HepG2 (cell line): ENCODE results near the gene GFRA1. TPM values are rescaled to one million over a fixed set of nuclear protein-coding genes. Genes with fewer than 3 reads are reported as not detected.

Experiments
- ASH2L ChIP-seq: fragments of 300-600, 200-600 bp; sonication (generic); IDR thresholded peaks from 2 replicates; pipeline ENCODE4 v1.7.0; 2017; ENCODE audit warnings: low read depth, mild to moderate bottlenecking, moderate library complexity, mixed read lengths, low read length; ENCODE audit not compliant: insufficient read length
- ATF3 ChIP-seq: sonication (generic); formaldehyde crosslinking; IDR thresholded peaks from 2 replicates; pipeline ENCODE4 v1.4.0; 2020; ENCODE audit warnings: missing genetic modification reagents
- ATF4 ChIP-seq, 2 experiments: fragments of 450-650 bp in 1 of 2; sonication (generic) in 1 of 2; formaldehyde crosslinking; IDR thresholded peaks; 2 replicates each; pipeline versions ENCODE4 v1.5.0 to v1.8.0; 2020 to 2022; ENCODE audit warnings: mild to moderate bottlenecking in 1 of 2, missing genetic modification reagents in 1 of 2
- ATF5 ChIP-seq: sonication (generic); formaldehyde crosslinking; IDR thresholded peaks from 2 replicates; pipeline ENCODE4 v1.4.0; 2020; ENCODE audit warnings: mild to moderate bottlenecking, low read depth, missing genetic modification reagents
- CHD2 ChIP-seq: IDR thresholded peaks from 2 replicates; pipeline ENCODE4 v1.6.1; 2011; ENCODE audit warnings: low read depth, low read length, improper control_type of control experiment
- GLMP ChIP-seq: sonication (generic); formaldehyde crosslinking; IDR thresholded peaks from 2 replicates; pipeline ENCODE4 v1.9.0; 2021; ENCODE audit warnings: missing genetic modification reagents, mild to moderate bottlenecking, borderline replicate concordance
- GZF1 ChIP-seq: sonication (generic); formaldehyde crosslinking; IDR thresholded peaks from 2 replicates; pipeline ENCODE4 v1.5.1; 2020; ENCODE audit warnings: mild to moderate bottlenecking, missing genetic modification reagents
- MIXL1 ChIP-seq: IDR thresholded peaks from 2 replicates; pipeline ENCODE4 v1.6.1; 2016
- MXD4 ChIP-seq: IDR thresholded peaks from 2 replicates; pipeline ENCODE4 v1.6.1; 2016; ENCODE audit warnings: mild to moderate bottlenecking, missing biosample characterization, missing genetic modification reagents
- REXO4 ChIP-seq: sonication (generic); formaldehyde crosslinking; IDR thresholded peaks from 2 replicates; pipeline ENCODE4 v1.8.0; 2022; ENCODE audit warnings: missing genetic modification reagents, mild to moderate bottlenecking, borderline replicate concordance
- RXRB ChIP-seq: IDR thresholded peaks from 2 replicates; pipeline ENCODE4 v1.6.1; 2016; ENCODE audit warnings: borderline replicate concordance, missing genetic modification reagents, missing compliant biosample characterization
- SMAD3 ChIP-seq: sonication (generic); formaldehyde crosslinking; IDR thresholded peaks from 2 replicates; pipeline ENCODE4 v1.4.0; 2020; ENCODE audit warnings: missing genetic modification reagents
- TBX2 ChIP-seq: sonication (generic); formaldehyde crosslinking; IDR thresholded peaks from 2 replicates; pipeline ENCODE4 v1.5.0; 2020; ENCODE audit warnings: missing genetic modification reagents, mild to moderate bottlenecking, borderline replicate concordance
- ZGPAT ChIP-seq: IDR thresholded peaks from 2 replicates; pipeline ENCODE4 v1.6.1; 2016; ENCODE audit warnings: mild to moderate bottlenecking
- ZKSCAN5 ChIP-seq: sonication (generic); formaldehyde crosslinking; IDR thresholded peaks from 2 replicates; pipeline ENCODE4 v1.5.1; 2020; ENCODE audit warnings: mild to moderate bottlenecking, missing genetic modification reagents
- ZMYM4 ChIP-seq: sonication (generic); formaldehyde crosslinking; IDR thresholded peaks from 2 replicates; pipeline ENCODE4 v1.8.1; 2023; ENCODE audit warnings: mild to moderate bottlenecking, missing genetic modification reagents
- ZNF12 ChIP-seq: sonication (generic); formaldehyde crosslinking; IDR thresholded peaks from 2 replicates; pipeline ENCODE4 v1.5.0; 2020; ENCODE audit warnings: missing genetic modification reagents
- ZNF274 ChIP-seq: sonication (generic); formaldehyde crosslinking; IDR thresholded peaks from 2 replicates; pipeline ENCODE4 v1.5.1; 2020; ENCODE audit warnings: mild to moderate bottlenecking, missing genetic modification reagents
- ZNF337 ChIP-seq: sonication (generic); formaldehyde crosslinking; IDR thresholded peaks from 2 replicates; pipeline ENCODE4 v1.5.1; 2020; ENCODE audit warnings: missing genetic modification reagents, low read depth, mild to moderate bottlenecking, borderline replicate concordance
- ZNF501 ChIP-seq: sonication (generic); formaldehyde crosslinking; IDR thresholded peaks from 2 replicates; pipeline ENCODE4 v1.5.1; 2020; ENCODE audit warnings: mild to moderate bottlenecking, moderate library complexity, missing genetic modification reagents
- ZNF503 ChIP-seq: sonication (generic); formaldehyde crosslinking; IDR thresholded peaks from 2 replicates; pipeline ENCODE4 v1.4.0; 2020; ENCODE audit warnings: missing genetic modification reagents
- ZNF546 ChIP-seq: sonication (generic); formaldehyde crosslinking; conservative IDR thresholded peaks from 2 replicates; pipeline ENCODE4 v1.8.1; 2023; ENCODE audit warnings: mild to moderate bottlenecking, missing genetic modification reagents
- ZNF674 ChIP-seq: sonication (generic); formaldehyde crosslinking; IDR thresholded peaks from 2 replicates; pipeline ENCODE4 v1.5.0; 2020; ENCODE audit warnings: low read depth, mild to moderate bottlenecking, missing genetic modification reagents
- ZNF713 ChIP-seq: sonication (generic); formaldehyde crosslinking; IDR thresholded peaks from 2 replicates; pipeline ENCODE4 v1.4.0; 2020; ENCODE audit warnings: mild to moderate bottlenecking, missing genetic modification reagents
- ZNF782 ChIP-seq: sonication (generic); formaldehyde crosslinking; IDR thresholded peaks from 2 replicates; pipeline ENCODE4 v1.4.0; 2020; ENCODE audit warnings: missing genetic modification reagents, mild to moderate bottlenecking, borderline replicate concordance
- ZNF788 ChIP-seq: sonication (generic); formaldehyde crosslinking; IDR thresholded peaks from 2 replicates; pipeline ENCODE4 v1.5.0; 2020; ENCODE audit warnings: mild to moderate bottlenecking, missing genetic modification reagents, borderline replicate concordance
- polyA plus RNA-seq, 8 experiments: library from polyadenylated mRNA; depleted of rRNA in 3 of 8; stranded (reverse) in 7 of 8; unstranded in 1 of 8; fragments of >200 nt; fragmentation: Illumina TruSeq in 4 of 8; extraction: Trizol in 4 of 8; gene quantifications; 2 replicates each; pipeline versions ENCODE4 v1.2.1 to v1.2.3, GENCODE V29; 2011 to 2016; ENCODE audit warnings: low read depth in 4 of 8, missing spikeins in 1 of 8, mixed read lengths in 1 of 8; ENCODE audit not compliant: insufficient read depth in 1 of 8
- total RNA-seq, 5 experiments: library from RNA; depleted of rRNA; stranded (reverse); fragments of >200 nt; fragmentation: Illumina TruSeq; extraction: Trizol; gene quantifications; 2 replicates each; pipeline ENCODE4 v1.2.3, GENCODE V29; 2016; ENCODE audit warnings: low read depth in 1 of 5

Gene GFRA1
- total and polyA plus RNA-seq, 2 of the 13 experiments (the other 11 are each of a cell fraction or from before 2014, with no cell fraction given), result not detected

GRCh38 chr10:116038259-116038658, 234.7 kb downstream of the GFRA1 start (continued):
- TF ChIP-seq ASH2L (no peak), ZNF337 (no peak), TBX2 (no peak), ZMYM4 (CRISPR knock-in tag) (no peak), SMAD3 (no peak), REXO4 (CRISPR knock-in tag) (no peak), ZNF501 (CRISPR knock-in tag) (no peak), MXD4 (CRISPR knock-in tag) (no peak), ZKSCAN5 (CRISPR knock-in tag) (no peak), ZNF546 (CRISPR knock-in tag) (no peak), MIXL1 (CRISPR knock-in tag) (no peak), ATF5 (CRISPR knock-in tag) (no peak), GZF1 (CRISPR knock-in tag) (no peak), ZNF274 (no peak), RXRB (CRISPR knock-in tag) (0 out of 2 replicates have a peak, but pooled peaks have one; percentile 20), ZNF12 (0 out of 2 replicates have a peak, but pooled peaks have one; percentile 37), ZNF503 (CRISPR knock-in tag) (no peak), ZNF713 (no peak), ZNF788 (CRISPR knock-in tag) (no peak), ZGPAT (CRISPR knock-in tag) (0 out of 2 replicates have a peak, but pooled peaks have one; percentile 22), ZNF674 (CRISPR knock-in tag) (no peak), ZNF782 (CRISPR knock-in tag) (no peak), CHD2 (no peak), ATF4 (CRISPR knock-in tag; IDR thresholded peaks at IDR 0.05) (no peak), GLMP (CRISPR knock-in tag) (no peak), ATF3 (CRISPR knock-in tag) (no peak)
